Activated effector memory CD4-positive, alpha-beta T cell treated with Interleukin-2 at 50 U/mL for 16 hours (primary cell): Measurements from ENCODE around the gene SLC6A6.

Experiments used
- DNase-seq: peaks from one replicate; pipeline ENCODE4 v3.0.0-alpha.2; 2020

The SLC6A6 gene

DNA sequence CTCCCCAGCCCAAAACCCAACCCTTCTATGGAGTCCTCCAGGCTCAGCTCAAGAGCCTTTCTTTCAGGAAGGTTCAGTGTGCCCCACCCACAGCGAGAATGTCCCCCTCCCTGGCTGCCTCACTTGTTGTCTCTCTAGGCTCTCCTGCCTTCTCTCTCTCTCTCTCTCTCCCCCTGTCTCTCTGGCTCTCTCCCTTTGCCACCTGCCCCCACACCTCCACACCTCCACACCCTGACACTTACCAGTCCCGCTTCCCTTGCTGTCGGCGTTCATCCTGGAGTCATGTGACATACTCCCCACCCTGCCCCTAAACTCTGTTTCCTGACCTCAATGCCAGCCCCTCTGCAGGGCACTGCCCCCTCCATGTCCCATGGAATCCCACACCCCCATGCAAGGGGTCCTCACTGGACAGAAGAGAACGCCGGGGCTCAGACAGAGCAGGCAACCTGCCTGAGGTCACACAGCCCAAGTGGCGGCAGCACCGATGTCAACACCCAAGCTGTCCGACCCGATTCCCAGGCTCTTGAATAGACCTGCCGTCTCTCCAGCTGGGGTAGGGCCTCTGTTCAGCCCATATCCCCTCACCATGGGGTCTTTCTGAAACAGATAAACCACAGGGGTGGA, 28.5 kb upstream of the SLC6A6 start:
- DNase-seq = no peak

DNA sequence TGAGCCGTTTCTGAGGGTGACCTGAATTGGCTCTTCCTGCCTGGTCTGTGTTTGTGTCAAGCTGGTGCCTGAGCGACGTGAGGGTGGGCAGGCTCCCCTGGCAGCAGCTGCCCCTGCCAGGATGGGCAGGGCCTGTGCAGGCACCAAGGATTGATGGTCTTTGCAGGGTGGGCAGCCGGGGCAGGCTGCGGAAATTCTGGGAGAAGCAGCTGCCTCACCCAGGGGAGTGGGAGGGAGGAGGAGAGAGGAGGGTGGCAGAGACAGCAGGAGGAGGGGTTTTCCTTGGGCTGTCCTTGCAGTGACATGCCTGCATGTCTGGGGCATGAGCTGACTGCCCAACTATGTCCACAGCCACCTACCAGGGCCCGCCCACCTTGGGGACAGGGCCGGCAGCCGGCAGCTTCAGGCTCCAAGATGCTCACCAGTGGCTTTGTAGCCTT, 27.9 kb upstream of the SLC6A6 start:
- DNase-seq = no peak

- no peak for DNase-seq
Measured at GRCh38 chr3:14375192-14375591, 27.2 kb upstream of the SLC6A6 start.

GRCh38 chr3:14376348-14377043, 25.9 kb upstream of the SLC6A6 start:
- no peak for DNase-seq

DNA sequence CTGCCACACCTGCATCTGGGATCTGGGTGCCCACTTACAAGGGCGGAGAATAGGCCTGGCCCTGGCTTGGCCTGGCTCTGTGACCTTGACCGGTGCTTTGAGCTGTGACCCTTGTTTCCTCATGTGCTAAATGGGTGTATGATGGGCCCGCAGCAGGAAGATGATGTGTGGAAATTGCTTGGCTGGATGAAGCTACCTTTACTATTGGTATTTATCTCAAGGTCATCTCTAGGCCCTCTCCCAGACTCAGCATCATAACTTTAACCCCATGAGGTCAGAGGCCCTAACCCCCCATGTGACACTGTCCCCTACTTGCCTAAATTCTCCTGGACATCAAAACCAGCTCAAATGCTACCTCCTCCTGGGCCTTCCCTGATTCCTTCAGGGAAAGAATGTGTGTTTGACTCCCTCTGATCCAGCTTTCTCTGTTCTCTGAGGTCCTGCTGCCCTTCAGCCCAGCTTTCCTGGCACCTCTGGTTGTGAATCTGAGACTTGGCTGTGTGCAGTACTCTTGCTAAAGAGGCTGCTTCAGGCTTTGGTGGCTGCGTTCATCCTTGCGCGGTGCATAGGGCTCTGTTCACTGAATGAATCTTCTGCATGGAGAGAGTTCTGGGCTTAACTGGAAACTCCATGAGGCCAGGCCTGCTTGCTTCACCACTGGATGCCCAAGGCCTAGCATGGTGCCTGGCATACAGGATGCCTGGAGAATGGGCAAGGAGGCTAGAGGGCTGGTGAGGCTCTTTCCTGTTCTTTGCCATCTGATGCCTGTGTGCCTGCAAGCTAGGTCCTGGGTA, 25.2 kb upstream of the SLC6A6 start:
- no peak for DNase-seq

DNA sequence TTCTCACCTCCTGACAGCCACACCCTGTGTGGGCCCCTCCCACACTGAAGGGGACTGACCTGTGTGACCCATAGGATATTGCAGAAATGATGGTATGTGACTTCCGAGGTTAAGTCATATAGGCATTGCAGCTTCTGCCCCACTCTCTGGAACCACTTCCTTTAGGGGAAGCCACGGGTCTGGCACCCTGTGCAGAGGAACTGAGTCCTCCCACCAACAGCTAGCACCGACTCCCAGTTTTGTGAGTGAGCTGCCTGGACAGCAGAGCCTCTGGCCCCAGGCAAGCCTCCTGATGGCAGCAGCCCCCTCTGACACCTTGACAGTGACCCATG, 24.6 kb upstream of the SLC6A6 start:
- DNase-seq = peak; percentile 10

- no peak for DNase-seq
Measured at GRCh38 chr3:14378415-14378814, 24.0 kb upstream of the SLC6A6 start.

GRCh38 chr3:14379843-14380242, 22.6 kb upstream of the SLC6A6 start:
- no peak for DNase-seq

DNA sequence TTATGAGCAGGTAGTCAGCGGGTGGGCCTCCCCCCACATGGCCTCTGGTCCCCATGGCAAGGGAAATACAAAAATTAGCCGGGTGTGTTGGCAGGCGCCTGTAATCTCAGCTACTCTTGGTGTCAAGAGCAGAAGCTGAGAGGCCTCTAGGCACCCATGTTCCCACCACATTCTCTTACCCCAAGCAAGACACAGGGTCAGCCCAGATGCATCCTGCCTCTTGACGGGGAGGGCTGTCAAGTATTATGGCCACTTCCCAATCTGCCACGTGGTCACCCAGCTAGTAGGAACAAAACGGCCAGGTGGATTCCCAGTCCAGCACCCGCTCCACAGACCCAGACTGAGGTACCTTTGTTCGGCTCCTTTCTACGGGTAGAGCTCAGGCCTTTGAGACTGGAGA, 16.2 kb upstream of the SLC6A6 start:
- no peak for DNase-seq

DNA sequence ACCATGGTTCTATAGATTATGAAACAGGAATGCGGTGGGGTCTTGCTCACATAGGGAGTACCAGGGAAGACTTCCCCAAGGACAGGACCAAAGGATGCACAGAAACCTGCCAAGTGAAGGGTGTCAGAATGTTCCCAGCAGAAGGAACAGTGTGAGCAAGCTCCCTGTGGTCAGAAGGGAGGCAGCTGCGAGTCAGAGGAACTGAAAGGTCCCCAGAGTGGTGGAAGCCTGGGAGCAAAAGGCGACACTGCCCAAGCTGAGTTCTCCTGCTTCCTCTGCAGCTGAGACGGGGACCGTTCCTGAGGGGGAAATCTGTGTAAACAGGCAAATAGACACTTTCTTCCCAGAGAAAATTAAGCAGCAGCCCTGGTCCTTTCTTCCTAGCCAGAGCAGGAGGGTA, 14.2 kb upstream of the SLC6A6 start:
- DNase-seq = no peak

DNA sequence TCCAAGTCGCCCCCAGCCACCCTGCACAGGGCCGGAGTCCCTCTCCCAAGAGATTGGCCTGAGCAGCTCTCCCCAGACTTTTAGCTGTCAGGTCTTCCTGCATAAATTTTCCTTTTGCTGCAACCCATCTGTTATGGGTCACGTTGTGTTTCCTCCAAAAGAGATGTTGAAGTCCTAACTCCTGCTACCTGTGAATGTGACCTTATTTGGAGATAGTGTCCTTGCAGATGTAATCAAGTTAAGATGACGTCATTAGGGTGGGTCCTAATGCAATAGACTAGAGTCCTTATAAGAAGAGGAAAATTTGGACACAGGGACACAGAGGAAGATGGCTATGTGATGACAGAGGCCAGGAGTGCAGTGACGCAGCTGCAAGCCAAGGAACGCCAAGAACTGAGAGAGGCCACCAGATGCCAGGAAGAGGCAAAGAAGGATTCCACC, 13.2 kb upstream of the SLC6A6 start:
- DNase-seq = no peak

GRCh38 chr3:14389716-14390115, 12.7 kb upstream of the SLC6A6 start:
- no peak for DNase-seq

DNA sequence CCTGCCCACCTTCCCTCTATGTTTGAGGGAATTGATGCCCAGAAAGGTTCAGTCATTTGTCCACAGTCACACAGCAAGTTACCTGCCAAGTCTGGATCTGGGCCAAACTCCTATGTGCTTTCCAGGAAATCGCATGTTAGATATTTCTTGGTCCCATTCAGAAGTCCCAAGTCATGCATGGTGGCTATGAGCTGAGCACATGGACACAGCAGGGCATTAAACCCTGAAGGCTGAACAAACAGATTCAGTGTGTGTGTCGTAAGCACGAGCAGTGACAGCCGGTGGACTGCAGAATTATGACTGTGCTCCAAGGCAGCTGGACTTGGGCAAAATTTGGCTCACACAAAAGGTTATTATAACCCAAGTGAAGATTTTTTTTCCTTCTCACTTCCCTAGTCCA, 11.4 kb upstream of the SLC6A6 start:
- no peak for DNase-seq

- no peak for DNase-seq
Measured at GRCh38 chr3:14392231-14392630, 10.2 kb upstream of the SLC6A6 start.

- no peak for DNase-seq
Measured at GRCh38 chr3:14392803-14393319, 9.5 kb upstream of the SLC6A6 start.

- DNase-seq = no peak
Measured at GRCh38 chr3:14393440-14394106, 8.8 kb upstream of the SLC6A6 start.

GRCh38 chr3:14396031-14396692, 6.2 kb upstream of the SLC6A6 start:
- no peak for DNase-seq

- DNase-seq = no peak
Measured at GRCh38 chr3:14397046-14397445, 5.4 kb upstream of the SLC6A6 start.

DNA sequence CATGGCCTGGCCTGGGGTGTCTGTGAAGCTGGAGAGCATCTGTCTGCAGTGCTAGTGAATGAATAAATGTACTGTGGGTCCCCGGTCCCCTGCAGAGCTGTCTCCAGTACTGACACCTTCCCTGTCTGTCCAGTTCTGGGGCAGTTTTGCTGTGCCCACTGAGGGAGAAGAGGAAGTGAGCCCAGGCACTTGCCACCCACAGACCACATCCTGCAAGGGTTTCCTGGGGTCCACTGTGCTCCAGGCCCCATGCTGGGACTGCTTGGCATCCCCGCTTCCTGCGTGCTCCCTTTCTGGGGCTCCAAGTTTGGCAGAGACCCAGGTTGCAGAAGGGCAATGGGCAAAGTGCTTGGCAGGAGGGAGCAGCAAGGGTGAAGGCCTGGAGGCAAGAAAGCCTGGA, 4.9 kb upstream of the SLC6A6 start:
- no peak for DNase-seq

GRCh38 chr3:14397940-14398796, 4.2 kb upstream of the SLC6A6 start:
- DNase-seq = no peak

- DNase-seq = no peak
Measured at GRCh38 chr3:14398797-14399106, 3.7 kb upstream of the SLC6A6 start.
